Brain microvascular endothelial cell (primary cell): Measurements from ENCODE around the gene EID2B.

Experiments used
- DNase-seq: peaks from one replicate; pipeline ENCODE4 v3.0.0-alpha.2; 2020
- H3K27ac ChIP-seq: fragments of 250-450 bp; sonication (Bioruptor Pico); 2 replicates; pipeline ENCODE4 v1.5.1; 2020; ENCODE audit warnings: mild to moderate bottlenecking, moderate library complexity
- H3K27me3 ChIP-seq: fragments of 250-450 bp; sonication (Bioruptor Pico); replicated peaks from 2 replicates; pipeline ENCODE4 v1.5.1; 2020; ENCODE audit warnings: mild to moderate bottlenecking
- H3K36me3 ChIP-seq: fragments of 250-450 bp; sonication (Bioruptor Pico); replicated peaks from 2 replicates; pipeline ENCODE4 v1.5.1; 2020; ENCODE audit warnings: mild to moderate bottlenecking
- H3K4me3 ChIP-seq: 2 replicates; pipeline ENCODE4 v1.5.1; 2011; ENCODE audit warnings: low read depth, mild to moderate bottlenecking, control low read depth, low read length, moderate library complexity
- in situ Hi-C: cut with HindIII; loops from 2 replicates; pipeline ENCODE4 v1.10.0; 2017; ENCODE audit warnings: low sequenced_read_pairs, low pct_ligation_motif_present
- TF ChIP-seq, protein P1 (sequence below): IDR thresholded peaks from 2 replicates; pipeline ENCODE4 v1.5.1; 2011; ENCODE audit warnings: low read depth, mild to moderate bottlenecking, moderate library complexity, low read length, control low read depth, inconsistent platforms; ENCODE audit errors: missing control alignments

Gene EID2B

DNA sequence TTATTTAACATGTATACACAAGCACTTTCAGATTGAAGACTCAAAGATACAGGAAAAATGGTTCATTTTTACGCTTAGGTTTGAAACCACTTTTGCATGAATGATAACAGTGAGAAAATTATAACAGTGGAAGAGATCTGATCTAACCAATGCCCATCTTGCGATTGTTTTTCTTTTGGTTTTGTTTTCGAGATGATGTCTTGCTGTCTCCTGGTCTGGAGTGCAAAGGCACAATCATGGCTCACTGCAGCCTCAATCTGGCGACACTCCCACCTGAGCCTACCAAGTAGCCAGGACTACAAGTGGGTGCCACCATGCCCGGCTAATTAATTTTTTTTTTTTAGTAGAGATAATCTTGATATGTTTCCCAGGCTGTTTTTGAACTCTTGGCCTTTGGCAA lies 17.5 kb upstream of the EID2B start:
- no peaks in the 10 kb centered on the region for H3K27me3 ChIP-seq
- no peak for DNase-seq
- H3K27ac ChIP-seq, result no peak overlapping the region
- in situ Hi-C loops, result no loop called here
- no peak overlapping the region for H3K4me3 ChIP-seq
- no peaks in the 10 kb centered on the region for H3K36me3 ChIP-seq
- TF ChIP-seq, protein P1, sequence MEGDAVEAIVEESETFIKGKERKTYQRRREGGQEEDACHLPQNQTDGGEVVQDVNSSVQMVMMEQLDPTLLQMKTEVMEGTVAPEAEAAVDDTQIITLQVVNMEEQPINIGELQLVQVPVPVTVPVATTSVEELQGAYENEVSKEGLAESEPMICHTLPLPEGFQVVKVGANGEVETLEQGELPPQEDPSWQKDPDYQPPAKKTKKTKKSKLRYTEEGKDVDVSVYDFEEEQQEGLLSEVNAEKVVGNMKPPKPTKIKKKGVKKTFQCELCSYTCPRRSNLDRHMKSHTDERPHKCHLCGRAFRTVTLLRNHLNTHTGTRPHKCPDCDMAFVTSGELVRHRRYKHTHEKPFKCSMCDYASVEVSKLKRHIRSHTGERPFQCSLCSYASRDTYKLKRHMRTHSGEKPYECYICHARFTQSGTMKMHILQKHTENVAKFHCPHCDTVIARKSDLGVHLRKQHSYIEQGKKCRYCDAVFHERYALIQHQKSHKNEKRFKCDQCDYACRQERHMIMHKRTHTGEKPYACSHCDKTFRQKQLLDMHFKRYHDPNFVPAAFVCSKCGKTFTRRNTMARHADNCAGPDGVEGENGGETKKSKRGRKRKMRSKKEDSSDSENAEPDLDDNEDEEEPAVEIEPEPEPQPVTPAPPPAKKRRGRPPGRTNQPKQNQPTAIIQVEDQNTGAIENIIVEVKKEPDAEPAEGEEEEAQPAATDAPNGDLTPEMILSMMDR, result no peak

DNA sequence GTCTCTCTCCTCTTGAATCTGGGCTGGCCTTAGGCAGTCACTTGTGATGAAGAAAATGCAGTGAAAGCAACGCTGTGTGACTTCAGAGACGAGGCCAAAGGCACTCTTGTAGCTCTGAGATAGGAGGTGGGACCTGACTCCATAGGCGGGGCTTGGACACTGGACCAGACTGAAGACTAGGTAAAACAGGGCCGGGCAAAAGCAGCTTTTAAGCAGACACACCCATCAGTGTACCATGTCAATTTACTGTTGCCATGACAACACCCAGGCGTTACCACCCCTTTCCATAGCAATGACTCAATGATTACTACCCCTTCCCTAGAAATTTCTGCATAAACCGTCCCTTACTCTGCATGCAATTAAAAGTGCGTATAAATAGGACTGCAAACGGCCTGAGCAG lies 13.9 kb upstream of the EID2B start:
- Histone ChIP-seq H3K36me3 (no peaks in the 10 kb centered on the region), H3K4me3 (no peak overlapping the region), H3K27ac (no peak overlapping the region), H3K27me3 (no peaks in the 10 kb centered on the region)
- TF ChIP-seq, protein P1, result no peak
- in situ Hi-C loops, result no loop called here
- no peak for DNase-seq

DNA sequence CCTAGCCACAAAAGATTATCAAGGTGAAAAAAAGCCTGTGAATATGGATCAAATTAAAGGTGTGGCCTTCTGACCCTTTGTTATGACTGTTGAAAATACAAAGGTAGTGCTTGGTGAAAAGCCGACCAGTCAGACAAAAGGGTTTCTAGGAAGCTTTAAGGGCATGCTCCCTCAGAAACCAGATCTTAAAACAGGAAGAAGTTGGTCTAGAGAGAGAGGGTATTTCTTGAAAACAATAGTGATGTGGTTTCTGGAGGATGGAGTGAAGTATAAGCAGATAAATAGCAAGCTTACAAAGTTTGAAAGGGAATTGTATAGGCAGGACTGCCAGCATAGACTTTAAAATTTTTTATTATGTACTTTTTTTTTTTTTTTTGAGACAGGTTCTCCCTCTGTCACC lies 12.3 kb upstream of the EID2B start:
- H3K27me3 ChIP-seq, result no peaks in the 10 kb centered on the region
- TF ChIP-seq, protein P1, result no peak
- DNase-seq, result no peak

DNA sequence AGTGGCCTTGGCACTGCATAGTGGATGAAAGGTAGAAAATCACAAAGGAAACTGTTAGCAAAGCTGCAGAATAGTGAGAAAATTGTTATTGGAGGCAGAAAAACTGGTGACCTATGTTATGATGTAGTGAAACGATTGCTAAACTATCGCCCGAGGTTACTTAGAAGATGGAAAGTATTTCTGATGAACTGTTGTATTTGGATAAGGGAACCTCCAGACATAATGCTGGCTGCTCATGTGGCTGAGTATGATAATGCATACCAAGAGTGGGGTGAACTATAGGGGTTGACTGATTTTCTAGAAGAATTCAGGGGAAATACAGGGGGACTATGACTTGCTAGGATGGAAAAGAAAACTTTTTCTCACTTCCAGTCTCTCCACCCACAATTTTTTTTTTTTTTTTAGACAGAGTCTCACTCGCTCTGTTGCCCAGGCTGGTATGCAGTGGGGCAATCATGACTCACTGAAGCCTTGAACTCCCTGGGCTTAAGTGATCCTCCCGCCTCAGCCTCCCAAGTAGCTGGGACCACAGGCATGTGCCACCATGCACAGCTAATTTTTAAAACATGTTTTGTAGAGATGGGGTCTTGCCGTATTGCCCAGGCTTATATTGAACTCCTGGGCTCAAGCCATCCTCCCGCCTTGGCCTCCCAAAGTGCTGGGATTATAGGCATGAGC lies 11.7 kb upstream of the EID2B start:
- DNase-seq, result no peak
- TF ChIP-seq, protein P1, result no peak
- no peaks in the 10 kb centered on the region for H3K36me3 ChIP-seq
- H3K27me3 ChIP-seq, result no peaks in the 10 kb centered on the region
- in situ Hi-C loops, result no loop called here
- H3K4me3 ChIP-seq, result no peak overlapping the region
- H3K27ac ChIP-seq, result no peak overlapping the region

More for the DNA sequence above, 12.3 kb upstream of the EID2B start:
- Histone ChIP-seq H3K4me3 (no peak overlapping the region), H3K36me3 (no peaks in the 10 kb centered on the region), H3K27ac (no peak overlapping the region)
- in situ Hi-C loops, result no loop called here

DNA sequence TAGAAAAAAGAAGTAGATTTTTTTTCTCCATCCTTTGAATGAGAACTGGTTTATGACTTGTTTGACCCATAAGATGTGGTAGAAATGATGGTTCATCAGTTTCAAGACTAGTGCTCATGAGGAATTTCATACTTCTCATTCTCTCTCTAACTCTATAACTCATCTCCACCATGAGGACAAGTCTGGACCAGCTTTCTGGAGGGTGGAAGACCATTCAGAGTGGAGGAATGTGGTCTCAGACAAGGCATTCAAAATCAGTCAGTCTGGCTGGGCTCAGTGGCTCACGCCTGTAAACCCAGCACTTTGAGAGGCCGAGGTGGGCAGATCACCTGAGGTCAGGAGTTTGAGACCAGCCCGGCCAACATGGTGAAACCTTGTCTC lies 10.8 kb upstream of the EID2B start:
- no peaks in the 10 kb centered on the region for H3K36me3 ChIP-seq

More for the DNA sequence above, 10.8 kb upstream of the EID2B start:
- in situ Hi-C loops, result no loop called here
- DNase-seq, result no peak
- Histone ChIP-seq H3K27me3 (no peaks in the 10 kb centered on the region), H3K4me3 (no peak overlapping the region), H3K27ac (no peak overlapping the region)
- TF ChIP-seq, protein P1, result no peak
